ENCODE results near the gene LEKR1.

Gene LEKR1

DNA sequence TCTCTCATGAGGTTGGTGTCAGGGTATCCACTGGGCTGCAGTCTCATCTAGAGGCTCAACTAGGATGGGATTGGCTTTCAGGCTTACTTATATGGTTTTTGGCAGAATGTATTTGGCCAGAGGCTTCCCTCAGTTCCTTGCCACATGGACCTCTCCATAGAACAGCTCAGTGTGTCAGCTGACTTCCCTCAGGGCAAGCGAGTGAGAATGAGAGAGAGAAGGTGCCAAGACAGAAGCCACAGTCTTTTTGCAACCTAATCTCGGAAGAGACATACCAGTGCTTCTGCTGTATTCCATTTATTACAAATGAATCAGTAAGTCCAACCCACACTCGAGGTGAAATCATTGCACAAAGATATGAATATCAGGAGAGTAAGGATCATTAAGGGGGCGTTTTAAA lies 204.6 kb downstream of the LEKR1 start:
- in situ Hi-C loops (cut with MboI; ENCODE audit: low sequenced_read_pairs, unreplicated experiment): no loop called here
- no peak for DNase-seq (ENCODE audit: low spot score)

DNA sequence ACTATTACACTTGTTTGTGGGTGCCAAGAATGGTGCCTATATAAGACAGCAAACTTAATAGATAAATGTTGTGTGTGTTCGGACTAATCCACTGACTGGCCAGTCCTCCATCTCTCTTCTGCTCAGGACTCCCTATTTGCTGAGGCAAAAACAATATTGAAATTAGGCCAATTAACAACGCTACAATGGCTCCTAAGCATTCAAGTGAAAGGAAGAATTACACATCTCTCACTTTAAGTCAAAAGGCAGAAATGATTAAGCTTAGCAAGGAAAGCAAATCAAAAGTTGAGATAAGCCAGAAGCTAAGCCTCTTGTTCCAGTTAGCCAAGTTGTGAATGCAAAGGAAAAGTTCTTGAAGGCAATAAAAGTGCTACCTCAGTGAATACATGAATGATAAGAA lies 206.8 kb downstream of the LEKR1 start:
- TF ChIP-seq, protein P1, sequence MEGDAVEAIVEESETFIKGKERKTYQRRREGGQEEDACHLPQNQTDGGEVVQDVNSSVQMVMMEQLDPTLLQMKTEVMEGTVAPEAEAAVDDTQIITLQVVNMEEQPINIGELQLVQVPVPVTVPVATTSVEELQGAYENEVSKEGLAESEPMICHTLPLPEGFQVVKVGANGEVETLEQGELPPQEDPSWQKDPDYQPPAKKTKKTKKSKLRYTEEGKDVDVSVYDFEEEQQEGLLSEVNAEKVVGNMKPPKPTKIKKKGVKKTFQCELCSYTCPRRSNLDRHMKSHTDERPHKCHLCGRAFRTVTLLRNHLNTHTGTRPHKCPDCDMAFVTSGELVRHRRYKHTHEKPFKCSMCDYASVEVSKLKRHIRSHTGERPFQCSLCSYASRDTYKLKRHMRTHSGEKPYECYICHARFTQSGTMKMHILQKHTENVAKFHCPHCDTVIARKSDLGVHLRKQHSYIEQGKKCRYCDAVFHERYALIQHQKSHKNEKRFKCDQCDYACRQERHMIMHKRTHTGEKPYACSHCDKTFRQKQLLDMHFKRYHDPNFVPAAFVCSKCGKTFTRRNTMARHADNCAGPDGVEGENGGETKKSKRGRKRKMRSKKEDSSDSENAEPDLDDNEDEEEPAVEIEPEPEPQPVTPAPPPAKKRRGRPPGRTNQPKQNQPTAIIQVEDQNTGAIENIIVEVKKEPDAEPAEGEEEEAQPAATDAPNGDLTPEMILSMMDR (IDR thresholded peaks at IDR 0.05; ENCODE audit: borderline replicate concordance, control extremely low read depth, extremely low read depth, insufficient read depth, missing control alignments): no peak
- no peak for DNase-seq (ENCODE audit: low spot score)
- in situ Hi-C loops (cut with MboI; ENCODE audit: low sequenced_read_pairs, unreplicated experiment): no loop called here

More for the DNA sequence above, 204.6 kb downstream of the LEKR1 start:
- TF ChIP-seq, protein P1 (IDR thresholded peaks at IDR 0.05; ENCODE audit: borderline replicate concordance, control extremely low read depth, extremely low read depth, insufficient read depth, missing control alignments): no peak

- DNase-seq (ENCODE audit: low spot score): no peak
- TF ChIP-seq, protein P1 (IDR thresholded peaks at IDR 0.05; ENCODE audit: borderline replicate concordance, control extremely low read depth, extremely low read depth, insufficient read depth, missing control alignments): no peak
- in situ Hi-C loops (cut with MboI; ENCODE audit: low sequenced_read_pairs, unreplicated experiment): no loop called here
These were observed 214.3 kb downstream of the LEKR1 start for GRCh38 chr3:157040456-157040855.

DNA sequence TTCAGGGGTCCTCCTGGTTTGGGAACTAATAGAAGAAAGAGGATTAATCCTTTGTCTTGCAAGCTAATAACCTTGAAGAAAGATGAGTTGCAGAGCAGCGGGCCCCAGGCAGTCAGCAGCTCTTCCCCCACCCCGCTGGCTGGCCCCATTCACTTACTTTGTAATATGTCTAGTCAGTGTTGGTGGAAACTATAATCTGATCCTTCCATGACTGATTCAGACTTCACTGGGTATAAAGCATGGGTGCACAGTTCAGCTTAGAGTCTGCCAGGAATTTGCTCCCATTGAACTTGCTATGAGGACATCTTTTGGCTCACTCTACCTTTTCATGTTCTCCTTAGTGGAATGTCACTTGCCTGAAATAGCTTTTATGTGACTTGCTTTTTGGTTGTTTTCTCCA lies 216.1 kb downstream of the LEKR1 start:
- TF ChIP-seq, protein P1 (IDR thresholded peaks at IDR 0.05; ENCODE audit: borderline replicate concordance, control extremely low read depth, extremely low read depth, insufficient read depth, missing control alignments): no peak
- DNase-seq (ENCODE audit: low spot score): no peak
- in situ Hi-C loops (cut with MboI; ENCODE audit: low sequenced_read_pairs, unreplicated experiment): no loop called here

DNA sequence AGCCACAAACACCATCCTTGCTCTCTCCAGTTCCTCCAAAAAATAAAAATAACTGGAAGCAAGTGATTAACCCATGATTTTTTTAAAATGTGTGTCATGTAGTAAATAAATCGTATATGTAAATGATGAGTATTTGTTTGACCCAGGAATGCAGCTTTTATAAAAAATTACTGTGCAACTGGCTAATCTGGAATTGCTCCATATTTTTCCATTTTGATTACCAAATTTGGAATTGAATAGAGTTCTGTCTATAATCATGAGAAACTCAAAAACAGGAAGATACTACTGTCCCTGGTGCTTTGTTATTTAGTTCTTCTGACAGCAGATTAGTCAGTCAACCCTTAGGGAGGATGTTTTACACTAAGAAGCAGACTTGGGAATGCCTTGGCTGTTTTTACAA lies 217.6 kb downstream of the LEKR1 start:
- in situ Hi-C loops (cut with MboI; ENCODE audit: low sequenced_read_pairs, unreplicated experiment): no loop called here
- no peak for DNase-seq (ENCODE audit: low spot score)
- TF ChIP-seq, protein P1 (IDR thresholded peaks at IDR 0.05; ENCODE audit: borderline replicate concordance, control extremely low read depth, extremely low read depth, insufficient read depth, missing control alignments): no peak

GRCh38 chr3:157045238-157045850 lies 219.2 kb downstream of the LEKR1 start:
- TF ChIP-seq, protein P1 (IDR thresholded peaks at IDR 0.05; ENCODE audit: borderline replicate concordance, control extremely low read depth, extremely low read depth, insufficient read depth, missing control alignments): no peak
- no peak for DNase-seq (ENCODE audit: low spot score)
- in situ Hi-C loops (cut with MboI; ENCODE audit: low sequenced_read_pairs, unreplicated experiment): no loop called here
